HuH-7.5 (cell line): ENCODE results near the gene CCDC141.

Source experiments
- DNase-seq: peaks from one replicate; pipeline ENCODE4 v3.0.0; 2011; ENCODE audit warnings: low spot score

CCDC141 gene

GRCh38 chr2:178865146-178865936, 184.6 kb downstream of the CCDC141 start:
- DNase-seq = no peak

DNA sequence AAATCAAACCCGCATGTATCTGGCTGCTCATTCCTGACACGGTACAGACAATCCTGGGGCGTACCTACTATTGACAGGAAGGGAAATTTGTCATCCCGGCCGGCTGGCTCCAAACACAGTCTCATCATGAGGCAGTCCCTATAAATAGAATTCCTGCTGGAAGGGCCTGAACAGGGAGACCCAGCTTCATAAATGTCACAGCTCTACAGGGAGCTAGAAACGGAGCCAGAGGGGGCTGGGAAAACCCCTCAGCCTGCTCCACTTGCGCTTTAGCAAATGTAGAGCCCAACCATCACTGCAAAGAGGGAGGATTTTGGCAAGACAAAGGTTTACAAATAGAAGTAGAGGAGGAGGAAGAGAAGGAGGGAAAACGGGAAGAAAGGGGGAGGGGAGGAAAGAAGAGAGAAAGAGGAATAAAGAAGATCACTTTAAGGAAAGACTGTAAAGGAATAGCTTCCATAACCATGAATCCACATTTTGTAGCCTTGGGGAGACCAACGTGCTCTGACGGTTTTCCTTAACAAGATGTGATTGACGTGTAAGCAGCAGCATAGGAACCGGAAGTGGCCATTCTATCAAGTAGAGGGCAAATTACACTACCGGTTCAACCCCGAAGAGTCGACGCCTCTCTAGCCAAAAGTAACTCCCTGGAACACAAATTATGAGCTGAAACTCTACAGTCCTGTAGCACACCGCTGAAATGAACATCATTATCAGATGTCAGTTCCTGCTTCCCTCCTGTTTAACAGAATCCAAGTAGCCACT, 185.9 kb downstream of the CCDC141 start:
- no peak for DNase-seq

- DNase-seq = no peak
Observed at GRCh38 chr2:178863130-178863855, 186.6 kb downstream of the CCDC141 start.

GRCh38 chr2:178860551-178860950, 189.4 kb downstream of the CCDC141 start:
- no peak for DNase-seq

- DNase-seq = no peak
Observed at GRCh38 chr2:178859730-178860129, 190.2 kb downstream of the CCDC141 start.

GRCh38 chr2:178858896-178859625, 190.9 kb downstream of the CCDC141 start:
- no peak for DNase-seq

DNA sequence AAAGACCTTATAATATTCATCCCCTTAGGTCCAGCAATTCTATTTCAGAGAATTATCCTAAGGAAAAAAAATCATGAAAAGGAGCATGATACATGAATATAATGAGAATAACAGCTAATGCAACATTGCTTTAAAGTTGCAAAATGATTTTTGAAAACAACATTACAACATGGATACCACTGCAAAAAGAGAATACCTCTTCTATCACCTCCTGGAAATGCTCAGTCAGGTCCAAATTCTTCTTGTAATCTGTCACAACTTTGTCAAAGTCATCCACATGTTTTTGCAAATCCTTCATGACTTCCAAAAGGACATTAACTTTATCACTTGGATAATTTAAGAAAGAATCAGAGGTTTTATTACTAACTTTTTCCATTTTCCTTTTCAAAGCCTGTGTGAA, 194.8 kb downstream of the CCDC141 start:
- no peak for DNase-seq

DNA sequence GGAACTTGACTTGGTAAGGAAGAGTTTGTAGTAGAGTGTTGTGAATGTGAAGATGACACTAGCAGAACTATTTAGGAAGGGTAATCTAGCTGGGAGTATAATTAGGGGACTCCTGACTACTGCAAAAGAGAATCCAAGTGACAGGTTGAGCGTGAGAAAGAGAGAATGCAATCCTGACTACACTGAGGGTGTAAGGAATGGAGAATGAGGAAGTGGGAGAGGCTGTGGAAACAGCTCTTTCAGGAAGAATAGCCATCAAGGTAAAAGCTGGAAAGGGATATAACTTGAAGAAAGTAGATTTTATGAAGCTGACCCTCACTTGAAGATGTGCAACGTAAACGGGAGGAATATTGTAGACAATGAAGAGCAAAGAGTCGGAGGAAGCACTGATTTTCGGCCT, 201.6 kb downstream of the CCDC141 start:
- DNase-seq = no peak

- no peak for DNase-seq
Observed at GRCh38 chr2:178846458-178846802, 203.5 kb downstream of the CCDC141 start.

GRCh38 chr2:178845566-178846457, 204.1 kb downstream of the CCDC141 start:
- no peak for DNase-seq

DNA sequence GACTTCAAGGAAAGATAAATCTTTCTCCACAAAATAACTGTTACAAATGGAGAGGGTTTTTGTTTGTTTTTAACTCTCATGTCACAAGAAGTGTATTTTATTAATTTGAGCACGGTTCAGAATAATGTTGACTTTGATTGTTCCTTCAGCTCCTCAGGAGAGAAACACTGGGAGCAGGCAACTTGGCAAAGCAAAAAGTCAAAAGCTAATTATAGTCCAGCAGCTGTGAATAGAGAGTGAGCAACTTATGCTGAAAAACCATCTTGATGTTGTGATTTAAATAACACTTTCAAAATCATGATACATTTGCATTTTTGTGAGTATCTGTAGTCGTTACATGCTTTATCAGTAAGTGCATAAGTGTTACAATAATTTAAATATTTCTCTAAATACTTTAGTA, 205.2 kb downstream of the CCDC141 start:
- DNase-seq = no peak

- no peak for DNase-seq
Observed at GRCh38 chr2:178844269-178844668, 205.7 kb downstream of the CCDC141 start.

- DNase-seq = no peak
Observed at GRCh38 chr2:178843697-178844096, 206.2 kb downstream of the CCDC141 start.

GRCh38 chr2:178836807-178837206, 213.1 kb downstream of the CCDC141 start:
- DNase-seq = no peak

GRCh38 chr2:178834086-178834485, 215.9 kb downstream of the CCDC141 start:
- no peak for DNase-seq

DNA sequence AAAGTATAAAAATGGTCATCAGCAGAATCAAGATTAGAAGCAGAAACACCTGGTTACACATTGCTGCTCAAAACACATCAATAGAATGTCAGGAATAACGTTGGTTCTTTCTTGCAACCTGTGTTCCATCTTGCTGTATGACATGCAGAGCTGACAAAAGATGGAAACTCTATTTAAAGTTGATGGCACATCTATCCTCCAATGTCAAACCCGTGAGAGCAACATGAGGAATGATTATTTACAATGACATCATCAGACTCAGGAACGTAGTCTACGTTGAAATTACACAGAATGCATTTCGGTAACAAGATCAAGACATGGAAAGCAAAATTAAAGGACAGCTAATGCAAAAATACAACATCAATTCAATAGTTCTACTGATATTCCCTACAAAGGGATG, 216.6 kb downstream of the CCDC141 start:
- DNase-seq = no peak

- no peak for DNase-seq
Observed at GRCh38 chr2:178830451-178830850, 219.5 kb downstream of the CCDC141 start.

GRCh38 chr2:178829981-178830380, 220.0 kb downstream of the CCDC141 start:
- DNase-seq = no peak

DNA sequence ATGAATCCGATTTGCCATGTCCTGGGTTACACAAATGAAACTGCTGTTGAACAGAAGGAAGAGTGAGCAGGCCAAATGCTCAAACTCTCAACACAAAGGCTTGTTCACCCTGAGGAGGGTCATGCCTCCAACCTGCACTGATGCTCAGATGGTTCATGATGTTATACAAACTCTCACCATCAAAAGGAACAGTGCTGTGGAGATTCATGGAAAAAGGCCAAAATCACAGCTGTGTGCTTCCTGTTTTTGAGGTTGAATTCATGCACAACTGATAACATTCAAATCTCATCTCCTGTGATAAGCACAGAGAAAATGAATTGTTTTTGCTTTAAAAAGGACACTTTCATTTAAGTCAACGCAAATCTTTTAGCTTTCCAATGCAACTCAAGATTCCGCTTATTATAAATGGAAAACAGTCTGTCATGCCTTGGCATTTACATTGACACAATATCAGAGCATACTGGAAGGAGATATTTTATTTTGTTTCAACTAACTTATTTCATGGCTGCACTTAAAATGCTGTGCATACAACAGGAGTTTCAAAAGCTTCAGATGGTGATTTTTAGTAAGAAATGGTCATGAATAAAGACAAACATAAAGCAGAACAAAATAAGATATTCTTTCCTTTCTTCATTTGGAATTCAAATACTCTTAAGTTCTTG, 220.5 kb downstream of the CCDC141 start:
- DNase-seq = no peak

GRCh38 chr2:178828486-178828881, 221.5 kb downstream of the CCDC141 start:
- no peak for DNase-seq
